Measurements from ENCODE around the gene PDIK1L.

The PDIK1L gene

GRCh38 chr1:26158908-26159742 lies 47.5 kb downstream of the PDIK1L start, which contains the start of gene FAM110D:
TSS of gene FAM110D (plus strand) at chr1:26159079. CDS start at chr1:26161292, 2,213 bp downstream.
- no peak for DNase-seq (ENCODE audit: low spot score)
- in situ Hi-C loops (cut with MboI; ENCODE audit: low pct_unique_long_range_greater_than_20kb, low sequenced_read_pairs, unreplicated experiment) = no loop called here

GRCh38 chr1:26159743-26160039 lies 48.1 kb downstream of the PDIK1L start:
- TF ChIP-seq CTCF (IDR thresholded peaks at IDR 0.05; ENCODE audit: extremely low read depth, insufficient read depth, missing control alignments) = no peak
- DNase-seq (ENCODE audit: low spot score) = no peak
- in situ Hi-C loops (cut with MboI; ENCODE audit: low pct_unique_long_range_greater_than_20kb, low sequenced_read_pairs, unreplicated experiment) = no loop called here

More at GRCh38 chr1:26158908-26159742, 47.5 kb downstream of the PDIK1L start, which contains the start of gene FAM110D:
- no peak for TF ChIP-seq CTCF (IDR thresholded peaks at IDR 0.05; ENCODE audit: extremely low read depth, insufficient read depth, missing control alignments)

- no peak for TF ChIP-seq CTCF (IDR thresholded peaks at IDR 0.05; ENCODE audit: extremely low read depth, insufficient read depth, missing control alignments)
- DNase-seq (ENCODE audit: low spot score) = no peak
- in situ Hi-C loops (cut with MboI; ENCODE audit: low pct_unique_long_range_greater_than_20kb, low sequenced_read_pairs, unreplicated experiment) = no loop called here
These were observed 49.1 kb downstream of the PDIK1L start for GRCh38 chr1:26160527-26161414.

GRCh38 chr1:26161415-26162219 lies 50.0 kb downstream of the PDIK1L start:
- in situ Hi-C loops (cut with MboI; ENCODE audit: low pct_unique_long_range_greater_than_20kb, low sequenced_read_pairs, unreplicated experiment) = no loop called here
- TF ChIP-seq CTCF (IDR thresholded peaks at IDR 0.05; ENCODE audit: extremely low read depth, insufficient read depth, missing control alignments) = peak; percentile 39
- DNase-seq (ENCODE audit: low spot score) = peak; percentile 70

- DNase-seq (ENCODE audit: low spot score) = no peak
- in situ Hi-C loops (cut with MboI; ENCODE audit: low pct_unique_long_range_greater_than_20kb, low sequenced_read_pairs, unreplicated experiment) = no loop called here
These were observed 50.6 kb downstream of the PDIK1L start for GRCh38 chr1:26162220-26162709.

More at GRCh38 chr1:26162220-26162709, 50.6 kb downstream of the PDIK1L start:
- no peak for TF ChIP-seq CTCF (IDR thresholded peaks at IDR 0.05; ENCODE audit: extremely low read depth, insufficient read depth, missing control alignments)
